ENCODE data around the gene GDE1.
"Not testable (repeated sequence)": the region's sequence is repeated elsewhere in the genome, so short reads cannot be mapped to it uniquely, and the experiment has no call there.

Gene GDE1

GRCh38 chr16:19521471-19522396, at the start of gene GDE1:
GDE1 (minus strand) TSS chr16:19522098; CDS start chr16:19521964, 134 bp downstream.
- peak; percentile 92 for DNase-seq

- DNase-seq, result no peak
These were observed 45.7 kb upstream of the GDE1 start for GRCh38 chr16:19567560-19567959.

DNA sequence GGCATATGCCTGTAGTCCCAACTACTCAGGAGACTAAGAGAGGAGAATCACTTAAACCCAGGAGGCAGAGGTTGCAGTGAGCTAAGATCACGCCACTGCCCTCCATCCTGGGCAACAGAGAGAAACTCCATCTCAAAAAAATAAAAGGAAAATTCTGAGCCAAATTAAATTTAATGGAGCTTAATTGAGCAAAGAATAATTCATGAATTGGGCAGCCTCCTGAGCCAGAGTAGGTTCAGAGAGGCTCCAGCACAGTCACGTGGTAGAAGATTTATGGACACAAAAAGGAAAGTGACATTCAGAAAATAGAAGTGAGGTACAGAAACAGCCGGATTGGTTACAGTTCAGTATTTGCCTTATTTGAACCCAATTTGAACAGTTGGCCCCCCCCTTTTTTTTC, 44.5 kb upstream of the GDE1 start:
- no peak for DNase-seq

DNA sequence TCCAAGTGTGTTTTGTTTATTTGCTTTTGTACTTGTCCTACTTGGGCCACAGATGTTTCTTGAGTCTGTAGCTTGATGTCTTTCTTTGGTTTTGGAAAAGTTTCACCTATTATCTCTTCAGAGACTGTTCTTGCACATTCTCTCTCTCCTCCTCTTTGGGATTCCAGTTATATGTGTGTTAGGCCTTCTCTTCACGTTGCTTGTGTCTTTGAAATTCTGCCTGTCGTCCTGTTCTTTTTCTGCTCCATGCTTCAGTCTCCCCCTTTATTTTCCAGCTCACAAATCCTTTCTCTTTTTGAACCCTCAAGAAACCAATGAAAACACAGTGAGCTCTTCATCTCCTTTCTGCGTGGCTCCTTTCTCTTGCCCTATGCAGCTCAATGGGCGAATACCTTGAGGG, 41.5 kb upstream of the GDE1 start:
- no peak for DNase-seq

- DNase-seq, result no peak
These were observed 38.2 kb upstream of the GDE1 start for GRCh38 chr16:19560078-19560477.

DNA sequence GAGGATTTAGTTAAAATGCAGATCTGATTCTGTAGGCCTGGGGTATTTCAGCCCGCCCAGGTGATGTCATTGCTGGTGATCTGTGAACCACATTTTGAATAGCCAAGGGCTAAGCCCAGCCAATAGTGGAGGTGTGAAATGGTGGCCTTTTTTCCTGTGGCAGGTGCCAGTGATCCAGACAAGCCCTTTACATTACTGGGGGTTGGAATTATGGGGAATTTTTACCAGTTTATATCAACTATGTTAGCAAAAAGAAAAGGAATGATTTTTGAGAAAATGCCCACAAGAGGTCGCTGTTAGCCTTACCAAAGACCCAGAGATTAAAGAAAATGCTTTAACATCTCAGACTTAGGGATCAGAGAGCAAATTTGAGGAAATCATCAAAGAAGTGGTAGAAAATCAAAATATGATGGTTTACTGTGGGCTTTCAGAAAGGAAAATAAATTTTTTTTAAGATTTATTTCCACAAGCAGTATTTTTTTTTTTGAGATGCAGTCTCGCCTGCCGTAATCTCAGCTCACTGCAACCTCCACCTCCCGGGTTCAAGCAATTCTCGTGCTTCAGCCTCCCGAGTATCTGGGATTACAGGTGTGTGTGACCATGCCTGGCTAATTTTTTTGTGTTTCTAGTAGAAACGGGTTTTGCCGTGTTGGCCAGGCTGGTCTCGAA, 37.5 kb upstream of the GDE1 start:
- DNase-seq, result peak; percentile 64

DNA sequence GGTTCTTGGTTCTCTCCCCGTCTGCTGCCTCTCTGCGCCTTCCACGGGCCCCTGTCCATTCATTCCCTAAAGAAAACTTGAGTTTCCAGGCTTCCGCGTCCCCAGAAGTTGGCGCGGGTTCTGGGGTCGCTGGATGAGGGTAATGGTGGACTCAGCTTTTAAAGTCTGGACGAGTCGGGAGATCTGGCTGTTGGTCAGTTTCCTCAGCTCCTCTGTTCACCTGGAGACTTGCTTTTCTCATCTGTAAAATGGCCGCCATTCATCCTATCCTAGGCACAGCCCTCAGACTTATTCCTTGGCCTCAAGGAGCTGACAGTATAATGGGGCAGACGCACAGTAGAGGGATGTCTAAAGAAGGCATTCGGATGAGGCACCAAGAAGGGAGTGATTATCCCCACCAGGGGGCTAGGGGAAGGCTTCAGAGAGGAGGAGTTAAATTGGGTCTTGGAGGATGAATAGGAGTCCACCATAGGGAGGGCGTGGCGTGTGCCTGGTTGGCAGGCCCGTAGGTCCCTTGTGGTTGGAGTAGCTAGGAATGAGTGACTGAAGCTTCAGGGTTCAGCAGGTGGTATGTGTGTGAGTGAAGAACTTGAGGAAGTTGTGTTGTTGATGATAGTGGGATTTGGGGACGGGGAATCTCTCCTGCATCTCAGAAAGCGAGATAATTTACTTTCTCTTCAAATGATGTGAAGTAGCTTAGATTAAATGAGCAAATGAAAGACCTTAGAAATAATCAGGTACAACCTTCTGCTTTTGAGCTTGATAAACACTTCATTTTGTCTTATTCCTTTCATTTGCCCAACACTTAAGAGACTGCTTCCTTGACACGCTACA, 34.3 kb upstream of the GDE1 start:
- no peak for DNase-seq

DNA sequence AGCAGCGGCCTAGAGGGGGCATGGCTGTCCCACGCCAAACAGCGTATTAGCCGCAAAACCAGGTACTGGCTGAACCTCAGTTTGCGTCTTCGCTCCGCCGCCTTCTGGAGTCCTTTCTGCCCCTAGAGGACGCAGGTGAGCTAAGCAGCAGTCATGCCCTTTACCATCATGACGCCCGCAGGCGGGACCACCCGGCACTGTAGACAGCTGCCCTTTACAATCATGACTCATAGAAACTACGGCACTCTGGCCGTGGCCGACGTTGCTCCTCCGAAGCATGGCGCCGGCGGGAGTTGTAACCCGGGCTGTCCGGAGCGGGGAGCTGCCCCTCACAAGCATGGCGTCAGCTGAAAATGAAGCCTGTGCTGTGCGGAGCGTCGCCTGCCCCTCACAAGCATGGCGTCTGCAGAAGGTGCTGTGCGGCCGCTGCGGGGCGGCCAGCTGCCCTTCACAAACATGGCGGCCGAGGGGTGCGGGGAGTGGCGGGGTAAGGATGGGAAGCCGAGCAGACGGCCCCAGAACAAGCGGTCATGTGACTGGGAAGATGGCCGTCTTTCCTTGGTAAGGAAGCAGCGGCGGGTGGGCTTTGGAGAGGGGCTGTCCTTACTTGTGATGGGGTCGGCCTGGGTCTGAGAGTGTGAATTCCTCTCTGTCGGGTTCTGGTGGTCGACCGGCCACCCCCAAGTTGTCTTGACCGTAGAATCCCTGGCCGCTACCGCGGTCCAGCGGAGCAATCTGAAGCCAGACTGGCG, 33.5 kb upstream of the GDE1 start, which contains the start of gene VPS35L:
VPS35L (plus strand) TSS at position 518 of the 752 bp plus-strand sequence; CDS start at position 545, 27 bp downstream.
- peak; percentile 98 for DNase-seq

GRCh38 chr16:19549673-19550072, 27.8 kb upstream of the GDE1 start:
- DNase-seq, result no peak

- DNase-seq, result no peak
These were observed 26.2 kb upstream of the GDE1 start for GRCh38 chr16:19548144-19548543.

GRCh38 chr16:19543278-19543996, 21.5 kb upstream of the GDE1 start:
- DNase-seq, result not testable (repeated sequence)

GRCh38 chr16:19542138-19542821, 20.4 kb upstream of the GDE1 start:
- peak; percentile 80 for DNase-seq

DNA sequence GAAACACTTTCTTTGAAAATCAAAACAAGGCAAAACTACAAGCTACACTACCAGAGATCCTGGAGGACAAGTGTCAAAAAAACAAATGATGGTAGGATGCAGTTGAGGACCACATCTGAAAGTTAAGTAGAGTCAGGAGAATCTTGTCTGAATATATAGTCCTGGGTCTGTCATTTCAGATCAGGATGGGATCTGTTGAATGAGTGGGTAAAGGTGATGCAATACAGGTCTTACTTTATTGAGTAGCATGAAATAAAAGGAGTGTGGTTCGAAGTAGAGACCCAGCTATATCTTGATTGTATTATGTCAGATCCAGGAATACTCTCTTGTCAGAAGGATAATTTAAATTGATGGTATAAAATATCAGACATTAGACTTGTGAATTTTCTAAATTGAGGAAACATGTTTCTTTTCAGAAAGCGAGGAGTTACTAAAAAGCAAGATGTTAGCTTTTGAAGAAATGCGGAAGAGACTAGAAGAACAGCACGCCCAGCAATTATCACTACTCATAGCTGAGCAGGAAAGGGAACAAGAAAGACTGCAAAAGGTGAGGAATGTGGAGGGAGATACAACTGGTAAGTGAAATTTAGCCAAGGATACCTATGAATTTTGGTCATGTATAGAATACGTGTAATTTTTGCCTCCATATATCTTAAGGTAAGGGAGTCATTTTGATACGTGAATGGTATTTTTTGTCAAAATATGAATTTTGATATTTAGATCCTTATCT, 18.5 kb upstream of the GDE1 start:
- DNase-seq, result no peak

DNA sequence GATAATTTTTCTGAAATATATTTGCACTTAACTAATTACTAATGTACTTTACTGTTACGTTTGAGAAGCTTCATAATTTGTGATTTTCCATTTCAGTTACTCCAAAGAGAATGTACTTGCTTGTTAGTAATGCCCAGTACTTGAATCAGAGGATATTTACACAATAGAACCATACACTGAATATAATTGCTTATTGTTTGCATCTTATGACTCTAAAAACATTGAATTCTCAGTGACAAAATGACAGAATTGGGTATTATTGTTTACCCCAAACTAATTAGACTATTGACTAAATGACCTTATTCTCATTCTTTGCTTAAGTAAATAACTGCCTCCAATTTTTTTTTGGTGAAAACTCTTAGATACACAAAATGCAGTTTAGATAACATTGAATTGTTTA, 10.7 kb upstream of the GDE1 start:
- no peak for DNase-seq

- DNase-seq, result no peak
These were observed 6.8 kb upstream of the GDE1 start for GRCh38 chr16:19528666-19529065.

DNA sequence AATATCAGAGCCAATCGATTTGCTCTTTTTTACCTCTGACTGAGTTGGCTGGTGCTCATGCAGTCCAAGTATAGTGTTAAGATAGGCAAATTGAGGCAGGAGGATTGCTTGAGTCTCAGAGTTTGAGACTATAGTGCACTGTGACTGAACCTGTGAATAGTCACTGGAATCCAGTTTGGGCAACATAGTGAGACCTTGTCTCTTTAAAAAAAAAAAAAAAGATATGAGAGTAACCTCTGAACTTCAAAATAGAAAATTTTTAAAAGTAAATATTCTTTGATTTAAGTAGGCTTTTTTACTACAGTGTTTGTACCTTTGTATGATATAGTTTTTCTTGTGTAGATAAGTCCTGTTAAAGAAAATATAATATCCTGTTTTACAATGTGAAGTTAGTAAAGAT, 5.3 kb upstream of the GDE1 start:
- no peak for DNase-seq

- no peak for DNase-seq
These were observed 3.5 kb upstream of the GDE1 start for GRCh38 chr16:19525385-19525723.

DNA sequence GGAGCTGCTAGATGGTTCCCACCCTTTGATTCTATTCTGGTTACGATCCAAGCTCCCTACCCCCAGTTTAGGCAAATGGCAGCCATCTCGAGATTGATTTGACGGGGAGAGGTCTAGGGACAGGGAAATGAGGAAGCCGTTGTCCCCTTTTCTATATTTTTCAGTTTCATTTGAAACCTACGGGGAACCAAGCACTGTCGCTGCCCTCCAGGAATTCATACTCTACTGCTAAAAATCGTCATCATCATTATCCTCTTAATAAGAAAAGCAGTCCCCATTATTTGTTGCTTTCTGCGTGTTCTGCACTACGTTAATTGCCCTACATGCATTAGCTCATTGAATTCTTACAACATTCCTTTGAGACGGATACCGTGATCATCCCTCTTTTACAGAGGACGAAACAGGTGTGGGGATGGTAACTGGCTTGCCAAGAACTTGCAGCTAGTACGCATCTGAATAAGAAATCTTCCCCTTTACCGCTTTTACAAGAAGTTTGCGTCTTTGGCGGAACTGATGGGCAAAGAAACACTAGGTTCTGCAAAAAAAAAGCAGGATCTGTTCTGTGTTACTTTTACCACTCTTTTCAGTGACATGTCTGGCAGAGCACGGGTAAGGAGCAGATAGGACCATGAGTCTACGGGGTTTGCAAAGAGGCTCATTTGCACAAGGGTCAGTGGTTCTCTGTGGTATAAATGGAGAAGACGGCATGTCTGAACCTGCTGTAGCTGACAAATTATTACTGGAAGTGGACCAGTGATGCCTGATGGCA, 2.9 kb upstream of the GDE1 start:
- no peak for DNase-seq

- no peak for DNase-seq
These were observed 2.4 kb upstream of the GDE1 start for GRCh38 chr16:19524356-19524615.
